AG08395 (cell line): ENCODE results near the gene KIF9.
"Not testable (repeated sequence)": the region's sequence is repeated elsewhere in the genome, so short reads cannot be mapped to it uniquely, and the experiment has no call there.

Experiments used
- DNase-seq: peaks from one replicate; pipeline ENCODE4 v3.0.0; 2012; ENCODE audit warnings: mixed read lengths, low spot score

KIF9 gene, protein sequence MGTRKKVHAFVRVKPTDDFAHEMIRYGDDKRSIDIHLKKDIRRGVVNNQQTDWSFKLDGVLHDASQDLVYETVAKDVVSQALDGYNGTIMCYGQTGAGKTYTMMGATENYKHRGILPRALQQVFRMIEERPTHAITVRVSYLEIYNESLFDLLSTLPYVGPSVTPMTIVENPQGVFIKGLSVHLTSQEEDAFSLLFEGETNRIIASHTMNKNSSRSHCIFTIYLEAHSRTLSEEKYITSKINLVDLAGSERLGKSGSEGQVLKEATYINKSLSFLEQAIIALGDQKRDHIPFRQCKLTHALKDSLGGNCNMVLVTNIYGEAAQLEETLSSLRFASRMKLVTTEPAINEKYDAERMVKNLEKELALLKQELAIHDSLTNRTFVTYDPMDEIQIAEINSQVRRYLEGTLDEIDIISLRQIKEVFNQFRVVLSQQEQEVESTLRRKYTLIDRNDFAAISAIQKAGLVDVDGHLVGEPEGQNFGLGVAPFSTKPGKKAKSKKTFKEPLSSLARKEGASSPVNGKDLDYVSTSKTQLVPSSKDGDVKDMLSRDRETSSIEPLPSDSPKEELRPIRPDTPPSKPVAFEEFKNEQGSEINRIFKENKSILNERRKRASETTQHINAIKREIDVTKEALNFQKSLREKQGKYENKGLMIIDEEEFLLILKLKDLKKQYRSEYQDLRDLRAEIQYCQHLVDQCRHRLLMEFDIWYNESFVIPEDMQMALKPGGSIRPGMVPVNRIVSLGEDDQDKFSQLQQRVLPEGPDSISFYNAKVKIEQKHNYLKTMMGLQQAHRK

DNA sequence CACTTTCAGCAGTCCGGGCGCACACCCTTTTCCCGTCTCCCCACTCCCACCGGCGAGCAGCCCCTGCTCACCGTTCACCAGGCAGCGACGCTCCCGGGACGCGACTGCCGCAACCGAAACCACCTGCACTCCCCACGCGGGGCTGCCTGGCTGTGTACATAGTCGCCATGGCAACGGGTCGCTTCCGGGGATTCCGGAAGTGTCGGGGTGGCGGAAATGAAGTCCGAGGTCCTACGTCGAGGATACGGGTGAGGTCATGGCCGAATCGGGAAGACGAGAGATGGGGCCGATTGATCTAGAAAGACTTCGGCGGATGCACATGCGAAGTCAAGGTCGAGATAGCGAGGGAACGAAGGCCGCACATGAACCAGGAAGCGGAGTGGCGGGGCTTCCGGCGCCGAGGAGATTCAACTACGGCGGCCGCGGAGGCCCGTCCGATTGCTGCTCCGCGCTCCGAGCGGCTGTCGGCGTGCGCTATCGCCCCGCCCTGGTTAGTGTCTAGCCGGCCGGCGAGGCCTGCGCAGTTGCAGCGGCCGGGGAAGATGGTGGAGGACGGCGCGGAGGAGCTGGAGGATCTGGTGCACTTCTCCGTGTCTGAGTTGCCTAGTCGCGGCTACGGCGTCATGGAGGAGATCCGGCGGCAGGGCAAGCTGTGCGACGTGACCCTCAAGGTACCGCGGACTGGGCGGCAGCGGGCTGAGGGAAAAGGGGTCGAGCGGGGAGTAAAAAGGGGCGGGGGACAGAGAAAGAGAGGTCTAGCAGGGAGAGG, at the start of gene KIF9, which contains the start of gene KLHL18:
TSS of gene KIF9 (minus strand) at position 376 of the 769 bp plus-strand sequence. CDS start 5,425 bp downstream, outside the sequence.
TSS of gene KLHL18 (plus strand) at position 521 of the 769 bp plus-strand sequence. CDS start at position 543, 22 bp downstream.
- DNase-seq: peak; percentile 96

DNA sequence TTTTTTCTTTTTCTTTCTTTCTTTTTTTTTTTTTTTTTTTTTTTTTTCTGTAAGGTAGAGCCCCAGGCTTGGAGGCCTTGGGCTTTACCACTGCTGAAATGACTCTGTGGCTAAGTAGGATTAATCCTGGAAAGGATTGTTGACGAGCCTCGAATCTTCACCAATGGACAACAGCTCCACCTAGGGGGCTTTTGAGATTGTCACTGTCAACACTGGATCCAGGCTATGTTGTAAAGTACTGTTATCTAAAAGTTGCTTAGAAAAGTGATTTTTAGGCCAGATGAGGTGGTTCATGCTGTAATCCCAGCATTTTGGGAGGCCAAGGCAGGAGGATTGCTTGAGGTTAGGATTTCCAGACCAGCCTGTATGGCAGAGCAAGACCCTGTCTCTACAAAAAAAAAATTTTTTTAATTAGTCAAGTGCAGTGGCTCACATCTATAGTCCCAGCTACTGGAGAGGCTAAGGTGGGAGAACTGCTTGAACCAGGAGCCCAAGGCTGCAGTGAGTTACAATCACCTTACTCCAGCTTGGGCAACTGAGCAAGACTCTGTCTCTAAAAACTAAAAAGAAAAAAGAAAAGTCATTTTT, 41.8 kb upstream of the KIF9 start:
- peak; percentile 90 for DNase-seq

DNA sequence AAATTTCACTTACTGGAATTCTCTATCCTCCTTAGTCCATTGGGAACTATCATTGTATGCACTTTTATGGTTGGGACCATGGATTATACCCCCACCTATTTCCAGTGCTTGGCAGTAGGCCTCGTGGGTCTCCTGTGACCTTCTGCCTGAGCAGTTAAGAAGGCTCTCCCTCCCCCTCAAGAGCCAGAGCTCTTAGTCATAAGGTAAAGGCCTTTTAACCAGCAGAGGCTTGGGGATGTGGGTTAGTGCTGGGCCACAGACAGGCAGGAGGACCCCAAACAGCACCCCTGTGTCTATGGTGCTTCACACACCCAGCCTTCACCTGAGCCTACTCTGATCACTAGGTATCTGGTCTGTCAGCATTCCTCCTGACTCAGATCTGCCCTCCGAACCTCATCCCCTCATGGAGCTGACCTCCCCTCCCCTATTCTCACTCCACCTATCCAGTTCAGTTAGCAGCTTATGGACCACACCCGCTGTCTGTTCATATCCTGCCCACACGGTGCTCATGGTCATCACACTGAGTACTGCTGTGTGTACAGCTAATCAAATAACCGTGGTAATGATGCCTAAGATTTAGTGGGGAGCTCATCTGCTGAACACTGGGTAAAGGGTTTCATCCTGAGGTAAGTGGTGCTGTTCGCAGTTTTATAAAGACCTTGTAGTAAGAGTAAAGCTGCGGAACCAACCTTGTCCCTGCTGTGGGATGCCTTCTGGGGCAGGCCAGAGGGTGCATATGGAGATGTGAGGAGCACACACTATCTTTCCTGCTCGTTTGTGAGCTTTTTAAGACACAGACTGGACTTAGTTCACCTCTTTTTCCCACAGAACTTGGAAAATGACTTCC, 41.1 kb upstream of the KIF9 start:
- DNase-seq: peak; percentile 13

DNA sequence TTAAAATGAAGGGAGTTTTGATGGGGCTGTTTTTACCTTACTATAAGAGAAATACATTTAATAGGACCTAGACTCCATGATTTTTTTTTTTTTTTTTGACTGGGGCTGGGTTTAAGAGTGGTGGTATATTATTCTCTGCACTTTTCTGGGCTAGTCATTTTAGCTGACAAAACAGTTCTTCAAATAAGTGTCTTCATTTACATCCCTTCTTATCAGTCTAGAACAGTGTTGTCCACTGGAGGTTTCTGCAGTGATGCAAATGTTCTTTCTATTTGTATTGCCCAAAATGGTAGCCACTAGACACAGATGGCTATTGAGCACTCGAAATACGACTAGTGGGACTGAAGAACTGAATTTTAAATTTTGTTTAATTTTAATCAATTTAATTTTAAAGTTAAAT, 37.4 kb upstream of the KIF9 start:
- DNase-seq: no peak

DNA sequence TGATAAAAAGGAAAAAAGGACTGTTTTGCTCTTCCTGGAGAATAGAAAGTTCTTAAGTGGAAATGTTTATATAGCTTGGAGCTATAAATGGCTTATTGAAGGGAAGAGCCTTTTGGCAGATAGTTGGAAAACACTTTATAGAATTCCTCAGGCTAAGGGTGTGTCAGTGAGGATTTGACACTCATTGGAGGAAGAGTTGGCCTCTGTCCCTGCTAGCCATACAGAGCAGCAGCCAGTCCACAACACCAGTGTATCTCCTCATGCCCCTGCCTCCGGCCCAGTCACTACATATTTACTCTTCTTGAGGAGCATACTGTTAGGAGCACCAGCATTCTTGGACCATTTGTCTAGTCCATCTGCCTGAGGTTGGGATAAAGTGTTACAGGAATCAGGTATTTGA, 36.3 kb upstream of the KIF9 start:
- DNase-seq: no peak

DNA sequence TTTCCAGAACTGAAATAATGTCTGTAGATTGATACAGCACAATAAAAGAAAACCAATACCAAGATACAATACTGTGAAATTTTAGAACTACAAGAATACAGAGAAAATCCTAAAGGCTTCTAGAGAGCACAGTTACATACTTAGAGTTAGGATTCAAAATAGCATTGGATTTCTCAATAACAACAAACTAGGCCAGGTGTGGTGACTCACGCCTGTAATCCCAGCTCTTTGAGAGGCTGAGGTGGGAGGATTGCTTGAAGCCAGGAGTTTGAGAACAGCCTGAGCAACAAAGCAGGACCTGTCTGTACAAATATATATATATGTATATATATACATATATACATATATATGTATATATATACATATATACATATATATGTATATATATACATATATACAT, 33.6 kb upstream of the KIF9 start:
- not testable (repeated sequence) for DNase-seq

DNA sequence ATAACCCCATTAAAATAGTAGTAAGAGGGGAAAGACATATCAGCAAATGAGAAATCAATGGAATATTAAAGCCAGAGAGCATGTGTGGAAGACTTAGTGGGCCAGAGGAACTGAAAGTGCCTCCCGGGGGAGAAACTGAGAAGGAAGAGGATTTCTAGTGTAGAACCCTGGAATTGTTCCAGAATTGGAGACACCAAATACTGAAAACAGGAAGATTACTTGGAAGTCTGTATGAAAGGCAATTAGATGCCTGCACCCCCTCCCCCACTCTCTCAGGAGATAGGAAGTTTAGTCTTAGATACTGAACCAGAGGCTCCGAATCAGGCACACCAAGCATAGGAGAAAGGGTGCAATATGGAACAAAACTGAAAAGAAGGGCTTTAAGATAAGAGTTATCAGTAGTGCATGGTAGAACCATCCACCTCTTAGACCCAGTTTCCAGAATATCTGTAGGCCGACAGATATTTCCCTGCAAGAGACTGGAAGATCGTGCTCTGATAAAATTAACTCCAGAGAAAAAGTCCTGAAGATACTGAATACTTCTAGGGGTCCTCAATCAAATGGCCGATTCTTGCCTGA, 32.6 kb upstream of the KIF9 start:
- DNase-seq: no peak

DNA sequence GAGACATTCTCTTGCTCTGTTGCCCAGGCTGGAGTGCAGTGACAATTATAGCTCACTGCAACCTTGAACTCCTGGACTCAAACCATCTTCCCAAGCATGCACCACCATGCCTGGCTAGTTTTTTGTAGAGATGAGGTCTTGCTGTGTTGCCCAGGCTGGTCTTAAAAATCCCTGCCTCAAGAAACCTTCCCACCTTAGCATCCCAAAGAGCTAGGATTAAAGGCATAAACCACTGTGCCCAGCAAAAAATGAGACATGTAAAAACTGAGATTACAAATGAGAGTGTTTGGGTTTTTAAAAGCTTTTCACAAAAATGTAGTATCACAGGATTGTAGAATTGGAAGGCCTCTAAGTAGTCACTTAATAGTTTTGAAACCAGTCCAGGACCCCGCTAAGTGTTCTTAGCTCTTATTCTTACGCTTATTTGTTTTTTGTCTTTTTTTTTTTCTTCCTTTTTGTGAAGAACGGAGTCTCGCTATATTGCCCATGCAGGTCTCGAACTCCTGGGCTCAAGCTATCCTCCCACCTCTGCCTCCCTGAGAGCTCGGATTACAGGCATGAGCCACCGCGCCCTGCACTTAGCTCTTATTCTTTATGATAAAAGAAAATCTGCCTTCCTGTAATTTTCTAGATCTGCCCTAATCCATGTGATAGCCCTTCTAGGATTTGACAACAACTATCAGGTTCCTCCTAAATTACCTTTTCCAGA, 31.6 kb upstream of the KIF9 start:
- no peak for DNase-seq

DNA sequence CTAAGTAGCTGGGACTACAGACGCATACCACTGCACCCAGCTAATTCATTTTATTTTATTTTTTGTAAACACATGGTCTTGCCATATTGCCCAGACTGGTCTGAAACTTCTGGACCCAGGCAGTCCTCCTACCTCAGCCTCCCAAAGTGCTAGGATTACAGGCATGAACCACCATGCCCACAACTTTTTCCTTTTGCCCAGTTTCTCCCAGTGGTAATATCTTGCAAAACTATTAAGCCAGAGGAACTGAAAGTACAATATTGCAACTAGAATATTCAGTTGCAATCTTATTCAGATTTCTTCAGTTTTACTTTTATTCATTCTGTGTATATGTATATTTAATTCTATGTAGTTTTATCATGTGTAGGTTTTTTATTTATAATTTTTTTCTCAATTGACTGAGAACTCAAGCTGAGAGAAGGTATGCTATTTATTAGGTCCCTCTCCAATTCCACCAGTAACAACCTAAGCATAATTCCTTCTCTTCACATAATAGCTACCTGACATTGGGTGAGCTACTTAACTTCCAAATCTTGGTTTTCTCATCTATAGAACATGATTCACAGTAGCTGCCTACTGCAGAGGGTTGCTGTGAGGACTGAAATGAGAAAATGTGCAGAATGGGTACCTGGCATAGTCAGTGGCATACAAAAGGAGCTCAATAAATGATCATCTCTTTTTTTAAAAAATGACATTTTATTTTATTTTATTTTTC, 30.9 kb upstream of the KIF9 start:
- DNase-seq: no peak

DNA sequence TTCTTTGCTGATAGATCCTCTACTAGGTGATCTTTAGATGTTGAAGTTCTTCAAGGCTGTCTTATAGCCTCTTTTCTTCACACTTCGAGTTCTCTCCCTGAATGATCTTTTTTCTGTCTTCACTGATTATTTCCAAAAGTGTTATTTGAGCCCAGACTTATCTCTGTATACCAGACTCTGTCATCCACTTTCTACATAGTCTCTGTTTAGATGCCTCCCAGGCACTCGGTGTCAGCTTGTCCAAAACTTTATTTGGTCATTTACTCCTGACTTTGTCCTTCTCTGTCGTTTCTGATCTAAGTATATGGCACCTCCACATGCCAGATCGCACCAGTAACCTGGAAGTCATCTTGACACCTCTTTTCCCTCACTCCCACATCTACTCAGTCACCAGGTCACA, 27.8 kb upstream of the KIF9 start:
- no peak for DNase-seq

DNA sequence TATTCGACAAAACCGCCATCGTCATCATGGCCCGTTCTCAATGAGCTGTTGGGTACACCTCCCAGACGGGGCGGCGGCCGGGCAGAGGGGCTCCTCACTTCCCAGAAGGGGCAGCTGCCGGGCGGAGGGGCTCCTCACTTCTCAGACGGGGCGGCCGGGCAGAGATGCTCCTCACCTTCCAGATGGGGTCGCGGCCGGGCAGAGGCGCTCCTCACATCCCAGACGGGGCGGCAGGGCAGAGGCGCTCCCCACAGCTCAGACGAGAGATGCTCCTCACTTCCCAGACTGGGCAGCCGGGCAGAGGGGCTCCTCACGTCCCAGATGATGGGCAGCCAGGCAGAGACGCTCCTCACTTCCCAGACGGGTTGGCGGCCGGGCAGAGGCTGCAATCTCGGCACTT, 26.6 kb upstream of the KIF9 start:
- not testable (repeated sequence) for DNase-seq

DNA sequence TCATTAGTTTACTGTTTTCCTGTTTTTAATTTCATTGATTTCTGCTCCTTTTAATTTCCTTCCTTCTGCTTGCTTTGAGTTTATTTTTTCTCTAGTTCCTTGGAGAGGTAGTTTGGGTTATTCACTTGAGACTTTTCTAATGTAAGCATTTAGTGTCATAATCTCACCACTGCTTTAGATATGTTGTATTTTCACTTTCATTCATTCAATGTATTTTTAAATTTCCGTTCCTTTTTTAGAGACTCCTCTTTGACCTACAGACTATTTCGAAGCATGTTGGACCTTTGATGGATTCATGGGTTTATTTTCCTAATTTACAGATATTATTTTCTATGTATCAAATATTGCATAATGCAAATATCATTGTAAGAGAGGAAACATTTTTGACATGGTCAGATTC, 23.4 kb upstream of the KIF9 start:
- no peak for DNase-seq

DNA sequence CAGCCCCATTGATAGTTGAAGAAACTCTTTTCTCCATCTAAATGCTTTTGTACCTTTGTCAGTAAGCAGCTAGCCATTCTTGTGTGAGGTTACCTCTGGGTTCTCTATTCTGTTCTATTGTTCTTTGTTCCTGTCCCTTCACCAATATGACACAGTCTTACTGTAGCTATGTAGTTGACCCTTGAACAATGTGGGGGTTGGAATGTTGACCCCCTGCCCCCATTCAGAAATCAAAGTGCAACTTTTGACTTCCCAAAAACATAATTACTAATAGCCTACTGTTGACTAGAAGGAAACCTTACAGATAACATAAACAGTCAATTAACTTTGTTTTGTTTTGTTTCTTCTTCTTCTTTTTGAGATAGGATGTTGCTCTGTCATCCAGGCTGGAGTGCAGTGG, 18.9 kb upstream of the KIF9 start:
- no peak for DNase-seq

DNA sequence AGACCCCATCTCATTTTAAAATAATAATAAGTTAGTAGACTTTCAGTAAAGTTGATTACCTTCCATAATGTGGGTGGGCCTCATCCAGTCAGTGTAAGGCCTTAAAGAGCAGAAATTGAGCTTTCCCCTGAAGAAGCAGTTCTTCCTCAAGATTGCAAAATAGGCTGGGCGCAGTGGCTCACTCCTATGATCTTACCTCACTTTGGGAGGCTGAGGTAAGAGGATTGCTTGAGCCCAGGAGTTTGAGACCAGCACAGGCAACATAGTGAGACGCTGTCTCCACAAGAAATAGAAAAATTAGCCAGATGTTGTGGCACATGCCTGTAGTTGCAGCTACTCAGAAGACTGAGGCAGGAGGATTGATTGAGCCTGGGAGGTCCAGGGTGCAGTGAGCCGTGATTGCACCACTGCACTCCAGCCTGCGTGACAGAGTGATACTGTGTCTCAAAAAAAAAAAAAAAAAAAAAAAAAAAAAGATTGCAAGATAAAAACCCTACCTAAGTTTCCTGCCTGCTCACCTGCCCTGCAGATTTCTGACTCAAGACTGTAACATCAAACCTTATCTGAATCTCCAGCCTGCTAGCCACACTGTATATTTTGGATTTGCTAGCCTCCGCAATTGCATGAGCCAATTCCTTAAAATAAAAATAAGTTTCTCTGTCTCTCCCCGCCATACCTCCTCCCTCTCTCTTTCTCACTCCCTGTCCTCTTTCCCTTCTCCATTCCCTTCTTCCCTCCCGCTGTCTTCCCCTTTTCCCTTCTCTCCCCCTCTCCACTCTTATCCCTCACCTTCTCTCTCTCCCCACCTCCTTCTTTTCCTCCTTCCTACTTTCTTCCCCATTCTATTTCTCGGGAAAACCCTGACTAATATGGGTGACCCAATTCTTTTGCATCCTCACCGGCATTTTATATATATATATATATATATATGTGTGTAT, 17.1 kb upstream of the KIF9 start:
- DNase-seq: no peak

DNA sequence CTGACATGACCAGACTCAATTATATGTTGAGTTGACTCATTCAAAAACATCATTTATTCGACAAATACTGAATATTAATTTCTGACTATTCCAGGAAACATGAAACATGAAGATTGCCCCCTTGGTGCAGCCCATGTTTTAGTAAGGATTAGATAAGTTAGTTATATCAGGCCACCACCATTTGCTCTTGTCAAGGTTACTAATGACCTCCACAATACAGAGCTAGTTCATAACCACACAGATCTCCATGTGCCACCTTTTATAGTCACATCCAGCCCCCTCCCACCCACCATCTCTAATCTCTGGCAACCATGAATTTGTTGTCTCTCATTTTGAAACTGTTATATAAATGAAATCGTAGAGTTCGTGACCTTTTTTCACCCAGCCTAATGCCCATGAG, 15.8 kb upstream of the KIF9 start:
- DNase-seq: no peak

DNA sequence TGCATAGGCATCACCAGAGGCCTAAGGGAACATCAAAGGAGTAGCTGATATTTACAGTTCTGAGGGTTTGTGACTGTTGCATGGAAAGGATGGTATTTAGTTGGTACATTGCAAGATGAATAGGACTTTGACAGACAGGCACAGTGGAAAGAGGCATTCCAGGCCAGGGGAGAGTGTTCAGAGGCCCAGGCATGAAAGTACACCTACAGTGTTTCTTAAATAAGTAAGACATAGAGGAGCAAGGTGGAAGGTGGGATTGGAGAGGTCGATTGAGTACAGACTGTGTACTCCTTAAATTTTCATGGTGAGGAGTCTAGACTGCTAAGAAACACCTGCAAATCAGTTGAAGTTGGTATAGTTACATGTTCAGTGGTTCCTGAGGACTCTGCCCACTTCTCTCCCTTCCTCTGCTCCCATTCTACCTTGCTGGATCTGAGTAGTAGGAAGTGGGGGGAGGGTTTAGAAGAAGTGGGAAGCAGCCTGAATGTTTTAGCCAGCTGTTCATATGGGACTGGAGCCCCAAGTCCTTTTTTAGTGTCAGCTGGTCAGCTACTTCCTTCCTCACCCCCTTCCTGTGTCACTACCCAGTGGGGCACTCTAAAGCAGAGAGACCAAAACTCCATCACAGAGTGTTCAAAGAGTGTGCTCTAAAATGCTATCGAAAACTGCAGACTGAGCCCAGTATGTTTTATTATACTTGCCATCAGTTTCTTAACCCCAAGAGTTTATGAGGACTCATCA, 14.1 kb upstream of the KIF9 start:
- DNase-seq: no peak

DNA sequence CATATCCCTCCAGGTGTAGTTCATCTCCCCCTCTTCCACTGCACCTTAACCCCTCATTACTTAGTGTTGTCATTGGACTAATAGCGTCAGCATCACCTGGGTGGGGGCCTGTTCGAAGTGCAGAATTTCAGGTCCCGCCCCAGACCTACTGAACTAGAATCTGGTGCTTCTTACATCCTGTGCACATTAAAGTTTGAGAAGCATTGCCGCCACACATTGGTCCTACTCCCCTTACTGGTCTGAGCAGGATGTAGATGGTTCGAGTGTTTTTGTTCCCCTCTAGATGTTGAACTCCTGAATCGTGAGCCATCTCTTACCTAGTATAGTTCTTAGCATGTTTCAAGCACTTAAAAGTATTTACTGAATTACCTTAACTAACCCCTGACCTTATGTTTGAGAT, 13.4 kb upstream of the KIF9 start:
- no peak for DNase-seq

DNA sequence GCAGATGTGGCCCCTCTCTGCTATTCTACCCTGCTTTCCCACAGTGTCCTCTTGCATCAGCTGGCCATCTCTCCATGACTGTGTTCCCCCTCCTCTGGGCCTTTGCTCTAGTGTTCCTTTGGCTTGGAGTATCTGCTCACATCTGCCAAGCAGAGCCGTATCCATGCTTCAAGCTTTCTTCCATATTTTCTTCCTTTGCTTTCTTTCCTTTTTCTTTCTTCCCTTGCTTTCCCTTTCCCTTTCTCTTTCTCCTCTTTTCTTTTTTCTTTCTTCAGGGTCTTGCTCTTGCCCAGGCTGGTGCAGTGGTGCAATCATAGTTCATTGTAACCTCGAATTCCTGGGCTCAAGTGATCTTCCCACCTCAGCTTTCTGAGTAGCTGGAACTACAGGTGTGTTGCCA, 12.7 kb upstream of the KIF9 start:
- DNase-seq: no peak
